GM12865 (cell line): Measurements from ENCODE around the gene GNB2.
A peak's percentile ranks its signal among the peaks of the same experiment; 100 is the strongest.

ENCODE experiments used
- DNase-seq: peaks from one replicate; pipeline ENCODE4 v3.0.0; 2010; ENCODE audit warnings: low read depth
- H3K4me3 ChIP-seq: 2 replicates; pipeline ENCODE4 v1.5.1; 2011; ENCODE audit warnings: mild to moderate bottlenecking, low read depth, low read length, control low read depth
- CTCF ChIP-seq: IDR thresholded peaks from 2 replicates; pipeline ENCODE4 v1.5.1; 2011; ENCODE audit warnings: low read length, control low read depth, low read depth, inconsistent platforms; ENCODE audit not compliant: insufficient read depth; ENCODE audit errors: missing control alignments

Gene GNB2

GRCh38 chr7:100687261-100687660, 13.7 kb downstream of the GNB2 start:
- TF ChIP-seq CTCF = no peak
- no peak overlapping the region for H3K4me3 ChIP-seq
- no peak for DNase-seq

GRCh38 chr7:100687751-100688300, 14.3 kb downstream of the GNB2 start:
- no peak for TF ChIP-seq CTCF
- no peak for DNase-seq
- H3K4me3 ChIP-seq = no peak overlapping the region

- H3K4me3 ChIP-seq = no peak overlapping the region
- DNase-seq = no peak
- no peak for TF ChIP-seq CTCF
Measured at GRCh38 chr7:100688326-100688860, 14.9 kb downstream of the GNB2 start.

GRCh38 chr7:100689230-100690135, 15.9 kb downstream of the GNB2 start:
- no peak for DNase-seq
- TF ChIP-seq CTCF = no peak
- H3K4me3 ChIP-seq = no peak overlapping the region

GRCh38 chr7:100691676-100692577, 18.4 kb downstream of the GNB2 start:
- DNase-seq = peak; percentile 82
- H3K4me3 ChIP-seq = peak overlapping the region; percentile 90
- TF ChIP-seq CTCF = peak; percentile 85

GRCh38 chr7:100692578-100692961, 19.0 kb downstream of the GNB2 start:
- H3K4me3 ChIP-seq = peak overlapping the region; percentile 90
- DNase-seq = no peak
- TF ChIP-seq CTCF = no peak
